ENCODE measurements around the gene TIMP4.

Gene TIMP4

DNA sequence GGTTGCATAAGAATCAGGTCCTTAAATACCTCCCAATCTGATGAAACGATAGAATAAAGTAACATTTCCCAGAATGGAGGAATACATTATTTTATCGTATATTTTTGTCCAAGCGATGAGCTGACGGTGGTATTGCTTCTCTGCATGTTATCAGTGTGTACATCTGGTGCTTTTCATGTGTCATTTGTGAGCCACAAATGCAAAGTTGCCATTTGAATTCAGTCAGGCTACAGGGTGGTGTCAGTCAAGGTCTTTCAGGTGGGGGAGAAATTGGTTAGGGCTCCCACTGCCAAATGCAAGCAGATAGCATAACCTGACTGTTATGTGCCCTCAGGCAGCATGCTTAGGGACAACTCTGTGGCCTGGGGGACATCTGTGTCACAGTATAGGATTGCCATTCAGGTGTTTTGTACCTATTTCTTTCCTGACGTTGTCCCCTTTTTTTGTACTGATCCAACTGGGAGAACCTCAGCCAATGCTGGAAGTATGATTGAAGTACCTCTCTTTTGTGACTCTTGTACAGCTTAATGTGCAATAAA is 26.5 kb upstream of the TIMP4 start:
- no peak for DNase-seq

DNA sequence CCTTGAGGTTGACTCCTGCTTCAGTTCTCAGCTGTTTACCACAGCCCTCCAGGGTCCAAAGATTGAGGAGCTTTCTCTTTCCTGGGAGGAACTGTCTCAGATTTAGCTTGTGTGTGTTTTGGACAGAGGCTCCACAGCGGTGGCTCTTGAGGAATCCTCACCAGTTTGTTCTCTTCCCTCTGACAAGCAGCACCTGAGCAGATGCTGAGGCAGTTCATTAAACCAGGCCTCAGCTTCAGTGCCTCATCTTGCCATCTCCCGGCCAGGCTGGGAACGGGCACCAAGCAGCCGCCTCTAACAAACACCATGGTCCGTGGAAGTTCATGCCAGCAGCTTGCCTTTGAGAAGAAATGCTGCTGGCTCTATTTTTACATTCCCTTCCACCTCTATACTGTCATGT is 25.8 kb upstream of the TIMP4 start:
- no peak for DNase-seq

DNA sequence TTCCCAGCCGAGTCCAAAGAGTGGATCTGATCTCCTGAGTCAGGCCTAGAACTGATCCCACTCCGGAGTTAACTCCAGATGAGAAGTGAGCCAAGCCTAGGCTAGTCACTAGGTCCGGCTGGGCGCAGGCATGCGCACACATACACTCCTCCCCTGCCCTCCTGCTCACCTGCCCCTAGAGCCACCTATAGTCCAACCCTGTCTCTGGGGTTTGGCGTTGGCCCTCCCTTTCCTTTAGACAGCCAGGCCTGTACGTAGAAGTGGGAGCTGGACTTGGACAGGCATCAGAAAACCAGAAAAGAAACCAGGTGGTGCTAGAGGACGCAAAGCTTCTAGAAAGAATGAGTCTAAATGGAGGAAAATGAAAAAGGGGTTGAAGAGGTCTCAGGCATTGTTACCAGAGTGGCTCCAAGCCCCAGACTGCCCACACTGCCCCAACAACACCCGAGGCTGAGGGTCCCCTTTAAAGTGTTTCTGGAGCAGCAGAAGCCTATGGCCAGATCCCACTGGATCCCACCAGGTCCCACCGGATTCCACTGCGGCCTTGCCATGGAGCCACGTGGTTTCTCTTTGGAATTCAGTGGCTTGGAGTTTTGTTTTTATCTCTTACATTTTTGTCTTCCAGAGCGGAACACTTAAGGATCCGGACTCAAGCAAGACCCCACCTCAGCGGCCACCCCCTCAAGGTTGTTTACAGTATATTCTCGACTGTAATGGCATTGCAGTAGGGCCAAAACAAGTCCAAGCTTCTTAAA is 24.2 kb upstream of the TIMP4 start:
- no peak for DNase-seq

DNA sequence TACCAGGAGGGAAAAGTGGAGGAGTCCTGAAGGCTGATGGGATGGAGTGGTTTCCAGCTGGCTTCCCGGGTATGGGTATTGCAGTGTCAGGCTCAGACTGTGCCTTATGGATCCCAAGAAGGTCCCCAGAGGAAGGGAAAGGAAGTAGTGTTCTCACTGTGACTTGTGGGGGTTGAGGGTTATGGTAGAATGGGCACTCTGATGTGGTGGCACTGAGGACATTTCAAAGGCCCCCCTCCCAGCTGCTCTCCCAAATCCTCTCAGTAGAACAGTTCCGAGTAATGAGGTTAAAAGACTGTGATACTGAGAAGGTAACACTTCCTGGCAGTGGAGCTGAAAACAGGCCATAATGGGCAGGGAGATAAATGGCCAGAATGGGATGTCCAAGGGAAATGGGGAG is 23.1 kb upstream of the TIMP4 start:
- DNase-seq: no peak

DNA sequence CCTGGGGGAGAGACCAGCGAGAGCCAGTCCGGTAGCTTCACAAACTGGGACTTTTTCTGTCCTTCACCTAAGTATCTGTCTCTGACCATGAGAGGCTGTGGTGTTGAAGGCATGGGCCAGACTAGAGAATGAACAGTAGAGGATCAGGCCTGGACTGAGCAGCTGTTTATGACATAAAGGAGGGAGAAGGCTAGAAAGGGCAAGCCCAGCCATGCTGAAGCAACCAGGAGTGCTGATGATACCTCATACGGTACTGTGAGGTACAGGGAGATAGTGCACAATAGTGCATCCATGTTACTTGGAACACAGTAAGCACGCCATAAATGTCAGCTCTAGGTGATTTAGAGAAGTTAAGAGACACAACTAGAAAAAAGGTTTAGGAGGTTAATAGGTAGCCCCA is 22.6 kb upstream of the TIMP4 start:
- DNase-seq: no peak

DNA sequence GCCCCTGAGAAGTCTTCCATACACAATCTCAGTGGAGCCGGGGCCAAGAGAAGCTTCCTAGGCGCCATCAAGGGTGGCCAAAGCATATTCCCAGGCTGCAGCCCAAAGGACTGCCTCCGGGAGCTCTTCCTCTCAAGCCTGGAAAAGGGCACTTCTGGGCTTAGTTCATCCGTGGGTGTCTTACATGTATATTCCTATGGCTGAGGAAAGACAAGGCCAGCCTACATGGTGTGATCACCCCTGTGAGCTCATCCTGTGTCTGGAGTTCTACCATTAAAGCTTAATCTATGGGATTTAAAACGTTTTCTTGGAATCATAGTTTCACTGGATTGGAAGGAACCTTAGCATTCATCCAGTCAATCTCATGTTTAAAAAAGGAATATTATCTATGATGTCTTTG is 21.9 kb upstream of the TIMP4 start:
- no peak for DNase-seq

DNA sequence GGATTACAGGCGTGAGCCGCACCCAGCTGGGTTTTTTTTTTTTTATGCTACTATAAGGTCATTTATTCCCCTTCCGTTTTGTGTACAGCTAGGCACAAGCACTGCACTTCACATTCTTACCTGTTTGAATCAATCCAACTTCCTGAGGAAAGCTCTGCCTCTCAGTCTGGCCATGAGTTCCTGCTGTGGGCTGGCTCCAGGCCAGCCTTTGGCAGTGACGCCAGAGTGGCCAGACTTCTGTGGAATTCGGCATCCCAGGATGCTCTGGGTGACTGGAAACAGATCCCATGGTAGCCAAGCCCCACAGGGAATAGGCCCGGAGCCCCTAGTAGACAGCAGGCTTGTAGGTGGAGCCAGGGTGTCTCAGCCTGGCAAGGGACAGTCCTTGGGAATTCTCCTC is 21.5 kb upstream of the TIMP4 start:
- DNase-seq: no peak

DNA sequence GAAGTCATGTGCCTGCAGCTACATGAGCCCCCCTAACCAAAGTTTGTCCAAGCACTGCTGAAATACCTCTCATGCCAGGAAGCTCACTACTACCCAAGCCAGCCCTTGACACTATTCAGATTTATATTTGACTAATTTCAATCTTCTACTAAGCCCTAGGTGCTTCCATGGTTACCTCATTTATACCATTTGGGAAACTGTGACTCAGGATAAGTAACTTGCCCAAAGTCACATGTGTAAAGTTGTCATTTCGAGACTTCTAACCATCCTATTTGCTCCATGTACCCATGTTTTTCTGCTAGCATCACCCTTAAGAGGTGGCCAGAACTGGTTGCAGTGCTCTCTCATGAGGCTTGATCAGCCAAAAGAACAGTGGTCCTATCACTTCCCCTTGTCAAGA is 20.7 kb upstream of the TIMP4 start:
- DNase-seq: no peak

DNA sequence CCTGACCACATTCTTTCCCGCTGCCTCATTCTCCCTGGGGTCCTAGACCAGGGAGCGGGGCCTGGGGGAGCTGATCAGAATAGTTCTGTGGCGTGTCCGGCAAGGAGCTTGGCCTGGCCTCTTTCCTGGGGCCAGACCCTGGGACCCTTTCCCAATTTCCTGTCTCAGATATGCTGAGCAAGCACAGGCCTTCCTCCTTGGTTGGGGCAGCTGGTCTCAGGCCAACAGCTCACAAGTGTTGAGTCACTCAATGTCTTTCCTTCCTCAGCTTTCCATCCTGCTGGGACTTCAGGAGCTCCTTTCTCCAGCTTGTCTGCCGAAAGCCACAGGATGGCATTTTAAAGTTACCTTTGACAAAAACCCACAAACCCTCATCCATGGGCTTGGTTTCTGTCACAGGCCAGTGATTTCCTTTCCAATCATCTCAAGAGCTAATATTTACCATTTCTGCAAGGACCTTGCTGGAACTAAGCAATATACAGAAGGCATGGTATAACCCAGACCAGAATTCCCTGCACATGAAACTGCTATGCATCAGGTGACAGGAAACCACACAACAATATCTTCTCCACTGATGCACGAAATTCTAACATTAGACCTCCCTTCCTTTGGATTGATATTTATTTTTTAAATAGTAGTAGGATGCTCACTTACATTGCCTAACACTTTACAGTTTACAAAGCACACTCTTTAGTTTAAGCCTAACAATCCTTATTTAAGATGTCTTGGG is 19.5 kb upstream of the TIMP4 start:
- DNase-seq: no peak

DNA sequence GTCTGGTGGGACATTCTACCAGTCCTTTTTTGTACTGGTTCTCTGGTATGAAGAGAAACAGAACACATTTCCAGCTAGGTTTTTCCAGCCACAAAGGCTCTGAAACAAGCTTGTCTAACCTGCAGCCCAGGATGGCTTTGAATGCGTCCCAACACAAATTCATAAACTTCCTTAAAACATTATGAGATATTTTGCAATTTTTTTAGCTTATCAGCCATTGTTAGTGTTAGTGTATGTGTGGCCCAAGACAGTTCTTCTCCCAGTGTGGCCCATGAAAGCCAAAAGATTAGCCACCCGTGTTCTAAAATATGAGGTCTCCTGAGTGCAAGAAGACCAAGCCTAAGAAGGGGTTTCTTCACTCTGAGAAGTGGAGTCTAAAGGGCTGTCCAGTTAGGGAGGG is 18.4 kb upstream of the TIMP4 start:
- DNase-seq: no peak

DNA sequence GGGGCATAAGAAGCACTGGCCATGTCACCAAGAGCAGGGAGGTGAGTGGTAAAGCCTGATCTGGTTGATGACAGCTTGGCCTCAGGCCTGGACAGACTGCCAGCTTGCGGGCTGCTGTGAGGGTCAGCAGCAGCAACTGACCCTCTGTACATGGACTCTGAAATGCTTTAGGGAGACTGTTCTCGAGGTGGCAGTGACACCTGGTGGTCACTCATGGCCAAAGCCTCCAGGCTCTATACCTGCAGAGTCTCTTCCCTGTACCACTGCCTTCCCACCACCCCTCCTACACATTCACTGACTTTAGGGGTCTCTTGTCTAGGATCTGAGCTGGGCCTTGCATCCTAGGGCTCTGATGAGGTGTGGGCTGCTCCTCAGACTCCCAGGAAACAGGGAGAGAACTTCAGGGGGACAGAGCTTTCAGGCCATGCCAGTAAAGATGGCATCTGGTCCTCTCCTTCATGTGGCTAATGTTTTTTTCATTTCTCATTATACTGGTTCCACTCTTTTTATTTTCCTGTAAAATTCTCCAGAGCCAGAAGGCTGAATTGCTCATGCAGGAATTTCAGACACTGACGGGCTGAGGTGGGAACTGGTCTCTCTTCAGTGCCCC is 17.2 kb upstream of the TIMP4 start:
- DNase-seq: peak; percentile 71

DNA sequence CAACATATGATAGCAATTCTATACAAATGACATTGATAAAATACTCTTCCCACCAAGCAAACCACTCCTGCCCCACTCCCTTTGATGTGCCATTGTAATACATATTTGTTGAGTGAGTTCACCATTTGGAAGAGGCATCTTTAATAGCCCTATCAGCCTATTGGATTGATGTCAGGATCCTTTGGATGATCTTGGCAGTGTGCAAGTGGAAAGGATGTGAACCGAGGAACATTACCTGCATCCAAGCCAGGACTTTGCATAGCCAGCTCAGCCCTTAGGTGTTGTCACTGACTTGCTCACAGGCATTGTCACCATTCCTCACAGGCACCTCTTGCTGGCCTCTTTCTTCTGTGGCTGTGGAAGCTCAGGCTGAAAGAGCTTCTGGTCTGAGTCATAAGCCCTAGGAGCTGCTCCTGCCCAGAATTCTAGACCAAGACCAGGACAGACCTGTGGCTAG is 16.5 kb upstream of the TIMP4 start:
- DNase-seq: no peak

DNA sequence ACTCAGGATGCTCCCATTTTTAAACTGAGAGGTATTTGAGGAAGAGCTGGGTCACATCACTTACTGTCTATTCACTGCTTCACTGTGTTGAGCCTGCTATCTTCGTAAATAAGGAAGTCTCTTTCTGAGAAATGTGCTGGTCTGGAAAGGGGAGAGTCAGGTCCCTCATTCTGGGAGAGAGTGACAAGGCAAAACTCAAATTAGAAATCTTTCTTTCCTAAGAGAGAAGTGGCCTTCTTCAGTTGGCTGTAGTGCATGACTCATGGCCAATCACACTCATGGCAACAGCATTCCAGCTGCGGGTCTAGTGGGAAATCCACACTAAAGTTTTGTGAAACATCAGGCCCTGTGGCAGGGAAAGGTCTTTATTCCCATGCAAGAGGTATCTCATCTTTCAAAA is 11.5 kb upstream of the TIMP4 start:
- no peak for DNase-seq

DNA sequence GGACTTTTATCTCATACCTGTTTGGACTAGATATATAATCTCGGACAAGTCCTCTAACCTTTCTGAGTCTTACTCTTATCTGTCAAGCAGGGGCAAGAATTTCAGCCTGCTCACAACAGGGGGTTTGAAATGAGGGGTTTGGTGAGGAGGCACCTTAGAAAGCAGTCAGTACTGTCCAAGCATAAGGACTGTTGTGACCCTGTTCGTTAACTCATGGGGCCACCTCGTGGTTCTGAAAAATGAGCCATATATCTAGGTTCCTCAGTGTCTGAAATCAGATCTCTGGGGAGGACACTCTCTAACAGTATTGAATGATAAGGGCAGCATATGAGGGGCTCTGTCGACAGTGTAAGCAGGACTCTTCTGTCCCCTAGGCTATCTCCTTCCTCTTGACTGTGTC is 7.2 kb upstream of the TIMP4 start:
- DNase-seq: no peak

DNA sequence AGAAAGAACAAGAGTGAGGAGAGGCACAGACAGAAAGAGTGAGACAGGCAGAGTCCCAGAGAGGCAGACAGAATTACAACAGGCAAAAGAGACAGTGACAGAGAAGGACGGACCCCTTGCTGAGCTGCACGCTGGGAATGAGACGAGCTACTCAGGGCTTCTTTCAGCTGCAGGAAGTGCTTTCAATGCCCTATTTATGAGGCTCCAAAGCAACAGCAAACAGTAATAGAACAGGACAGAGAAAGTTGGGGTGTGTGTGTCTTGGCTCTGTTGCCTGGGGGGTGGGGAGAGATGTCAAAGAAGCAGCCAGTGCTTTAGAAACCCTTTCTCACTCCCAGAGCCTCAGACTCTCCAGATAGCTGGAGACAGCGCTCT is 502 bp upstream of the TIMP4 start:
- DNase-seq: no peak

DNA sequence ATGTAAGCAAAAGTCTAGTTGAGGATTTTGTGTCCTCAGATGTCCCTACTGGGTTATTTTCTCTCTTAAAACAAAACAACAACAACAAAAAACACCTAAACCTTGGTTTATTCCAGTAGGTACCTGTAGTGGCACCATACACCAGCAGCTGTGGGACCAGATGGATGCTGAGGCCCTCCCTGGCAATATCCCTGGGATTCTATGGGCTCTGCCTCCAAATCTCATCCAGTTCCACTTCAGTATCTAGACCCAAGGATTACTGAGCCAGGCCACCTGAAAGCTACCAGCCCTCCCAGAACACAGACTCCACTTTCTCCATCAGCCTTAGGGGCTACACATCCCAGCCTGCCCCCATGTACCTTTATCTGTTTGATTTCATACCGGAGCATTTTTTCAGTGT is 1.7 kb downstream of the TIMP4 start:
- no peak for DNase-seq

DNA sequence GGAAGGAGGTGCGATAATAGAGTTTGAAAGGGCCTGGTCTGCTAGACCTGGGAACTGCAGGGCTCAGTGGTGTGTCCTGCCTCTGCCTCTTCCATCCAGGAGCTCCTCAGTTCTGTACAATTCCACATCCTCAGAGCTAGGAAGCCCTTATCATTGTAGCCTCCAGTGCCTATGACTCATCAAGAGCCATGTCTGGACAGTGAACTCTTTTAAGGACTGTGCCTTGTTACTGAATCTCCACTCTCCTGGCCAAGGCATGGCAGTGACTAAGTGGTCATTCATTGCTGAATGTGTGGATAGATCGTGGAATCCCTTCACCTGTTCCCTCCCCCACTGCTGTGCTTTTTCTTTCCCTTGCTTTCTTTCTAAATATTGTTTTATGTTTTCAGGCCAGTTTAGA is 2.9 kb downstream of the TIMP4 start:
- no peak for DNase-seq

DNA sequence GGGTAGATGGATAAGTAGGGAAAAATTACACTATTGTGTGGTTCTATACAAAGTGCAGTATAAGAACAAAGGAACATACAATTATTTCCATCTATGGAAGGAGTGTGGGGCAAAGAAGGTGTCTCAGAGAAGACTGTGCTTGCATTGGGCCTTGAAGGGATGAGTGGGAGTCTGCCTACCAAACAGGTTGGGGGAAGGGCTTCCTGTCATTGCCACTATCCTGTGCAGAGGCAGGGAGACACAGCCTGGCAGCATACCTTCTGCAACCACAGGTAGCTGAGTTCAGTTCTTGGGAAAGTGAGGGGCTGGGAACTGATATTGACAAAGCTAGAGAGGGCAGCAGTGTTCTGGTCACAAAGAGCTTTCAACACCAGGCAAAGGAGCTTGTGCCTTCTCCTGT is 3.4 kb downstream of the TIMP4 start:
- DNase-seq: no peak

DNA sequence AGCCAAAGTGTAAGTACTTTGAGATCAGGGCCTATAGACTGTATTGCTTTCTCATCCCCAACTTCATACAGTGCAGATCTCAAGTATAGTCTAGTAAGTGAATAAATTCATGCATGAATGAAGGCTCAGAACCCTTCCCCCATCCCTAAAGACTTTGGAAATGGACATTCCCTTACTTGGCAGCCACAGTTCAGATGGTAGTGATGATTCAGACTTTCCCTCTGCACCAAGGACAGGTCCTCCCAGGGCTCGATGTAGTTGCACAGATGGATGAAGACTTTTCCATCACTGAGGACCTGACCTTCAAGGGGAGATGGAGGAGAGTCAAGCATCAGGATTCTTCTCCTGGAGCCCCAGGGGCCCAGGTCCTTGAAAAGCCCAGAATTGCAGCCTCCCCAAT is 4.6 kb downstream of the TIMP4 start:
- DNase-seq: no peak

DNA sequence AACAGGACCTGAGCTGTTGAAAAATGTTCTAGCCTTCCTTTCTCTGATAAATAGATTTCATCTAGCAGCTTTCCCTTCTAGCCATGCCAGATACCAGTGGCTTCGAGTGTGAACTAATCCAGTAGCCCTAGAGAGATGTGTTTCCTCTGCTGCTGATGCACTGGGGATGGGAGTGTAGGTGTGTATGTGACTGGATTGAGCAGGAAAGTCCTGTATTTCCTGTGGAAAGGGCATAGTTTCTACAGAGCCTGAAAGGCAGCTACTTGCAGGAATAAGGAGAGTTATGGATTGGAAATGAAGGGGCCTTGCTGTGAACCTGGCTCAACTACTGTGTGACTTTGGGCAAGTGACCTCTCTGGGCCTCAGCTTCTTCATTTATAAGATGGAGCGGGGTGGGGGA is 8.6 kb downstream of the TIMP4 start:
- no peak for DNase-seq

DNA sequence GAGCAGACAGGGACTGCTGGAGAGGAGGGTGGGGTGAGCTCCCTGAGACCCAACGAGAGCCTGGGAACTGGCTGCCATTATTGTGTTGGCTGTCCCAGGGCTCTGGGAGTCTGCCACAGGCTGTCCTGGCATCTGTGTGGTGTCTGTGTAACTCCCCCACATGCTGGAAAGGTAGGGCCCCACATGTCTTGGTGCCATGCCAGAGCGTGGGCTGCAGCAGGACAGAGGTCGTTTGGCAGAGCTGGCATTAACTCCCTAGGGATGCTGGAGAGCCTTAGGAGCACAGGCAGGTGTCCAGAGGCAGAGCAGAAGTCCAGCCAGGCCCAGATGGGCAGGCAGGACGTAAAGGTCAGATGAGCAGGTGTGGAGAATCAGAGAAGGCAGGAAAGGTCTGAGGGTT is 9.7 kb downstream of the TIMP4 start:
- no peak for DNase-seq

DNA sequence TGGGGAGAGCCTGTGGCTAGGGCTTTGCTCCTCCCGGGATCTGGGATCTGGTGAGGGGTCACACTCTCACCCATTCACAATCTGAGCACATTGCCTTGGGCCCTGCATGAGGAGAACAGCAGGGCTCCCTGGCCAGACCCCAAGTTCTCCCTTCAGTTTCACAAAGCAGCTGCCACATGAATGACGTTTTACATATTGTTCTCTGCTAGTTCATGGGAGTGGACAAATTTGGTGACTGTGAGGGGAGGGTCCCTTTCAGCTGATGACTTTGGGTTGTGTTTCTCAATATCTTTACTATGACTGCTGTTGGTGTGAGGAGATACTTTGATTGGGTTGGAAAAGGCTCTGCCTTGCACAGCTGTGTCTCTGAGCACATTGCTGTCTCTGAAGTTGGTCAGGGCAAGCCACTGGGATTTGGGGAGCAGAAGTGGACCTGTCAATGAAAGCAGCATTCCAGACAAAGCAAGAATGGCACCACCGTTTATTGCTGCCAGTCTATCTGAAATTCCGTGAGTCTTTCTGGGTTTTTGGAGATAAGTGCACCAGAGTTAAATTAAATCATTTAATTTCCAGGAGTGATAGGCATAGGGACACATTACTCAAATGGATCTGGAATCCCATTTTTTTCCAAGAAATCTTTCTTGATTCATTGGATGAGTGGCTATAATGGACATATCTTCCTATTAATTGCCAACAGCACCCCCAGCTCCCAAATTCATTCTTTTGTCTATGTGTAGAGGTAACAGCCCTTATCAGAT is 10.3 kb downstream of the TIMP4 start:
- DNase-seq: no peak

DNA sequence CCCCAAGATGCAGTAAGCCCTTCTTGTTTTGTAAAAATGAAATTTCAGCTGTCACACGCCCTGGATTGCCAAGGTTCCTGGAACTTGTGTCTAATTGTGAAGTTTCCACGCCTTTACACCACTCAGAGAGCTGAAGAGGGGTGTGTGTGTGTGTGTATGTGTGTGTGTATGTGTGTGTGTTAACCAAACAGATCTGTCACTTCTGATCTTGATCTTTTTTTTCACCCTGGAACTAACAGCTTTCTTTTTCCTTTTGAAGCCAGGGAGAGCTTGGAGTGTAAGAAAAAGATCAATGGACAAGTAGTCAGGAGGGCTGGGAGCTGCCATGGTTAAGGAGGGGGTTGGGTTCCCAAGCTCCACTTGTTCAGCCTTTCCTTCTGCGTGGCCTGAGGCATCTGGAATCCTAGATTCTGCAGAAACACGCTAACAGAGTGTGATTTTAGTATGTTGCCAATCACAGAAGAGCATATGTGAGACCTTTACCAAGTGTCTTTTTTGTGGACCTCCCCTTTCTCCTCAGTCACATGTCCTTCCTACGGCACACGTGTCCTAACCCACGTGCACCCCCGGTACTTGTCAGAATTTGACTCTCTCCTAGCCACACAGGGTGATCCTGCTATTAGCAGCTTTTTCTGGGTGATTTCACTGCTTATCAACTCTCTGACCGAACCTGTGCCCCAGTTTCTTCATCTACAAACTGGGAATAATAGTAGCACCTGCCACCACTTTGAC is 11.5 kb downstream of the TIMP4 start:
- peak; percentile 23 for DNase-seq
